Measurements from ENCODE around the gene YES1.

Gene YES1

DNA sequence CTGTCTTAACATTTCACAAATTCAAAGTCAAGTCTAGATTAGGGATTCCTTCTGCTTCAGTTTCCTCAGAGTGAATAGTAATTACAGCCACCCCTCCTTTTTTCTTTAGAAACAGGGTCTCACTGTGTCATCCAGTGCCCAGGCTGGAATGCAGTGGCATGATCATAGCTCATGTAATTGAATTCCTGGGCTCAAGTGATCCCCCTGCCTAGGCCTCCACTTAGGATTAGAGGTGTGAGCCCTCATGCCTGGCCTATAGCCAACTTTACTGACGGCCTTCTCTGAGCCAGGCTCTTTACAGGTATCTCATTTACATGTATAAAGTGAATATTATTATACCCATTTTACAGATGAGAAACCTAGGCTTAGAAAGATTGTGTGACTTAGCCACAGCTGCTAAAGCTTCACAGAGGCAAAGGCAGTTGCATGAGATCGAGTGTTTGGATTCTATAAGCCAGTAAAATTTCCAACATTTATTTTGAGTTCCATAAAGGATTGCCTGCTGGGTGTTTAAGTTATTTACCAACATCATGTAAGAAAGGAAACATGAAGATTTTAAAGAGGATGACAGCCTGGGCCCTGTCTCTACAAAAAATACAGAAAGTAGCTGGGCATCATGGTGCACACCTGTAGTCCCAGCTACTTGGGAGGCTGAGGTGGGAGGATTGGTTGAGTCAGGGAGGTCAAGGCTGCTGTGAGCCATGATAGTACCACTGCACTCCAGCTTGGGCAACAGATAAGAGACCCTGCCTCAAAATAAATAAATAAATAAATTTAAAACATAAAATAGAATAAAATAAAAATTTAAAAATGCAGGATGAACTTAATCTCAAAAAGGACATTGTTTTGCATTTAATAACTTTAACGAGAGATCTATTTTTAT, 101.4 kb downstream of the YES1 start:
- Histone ChIP-seq H3K4me3 (ENCODE audit: insufficient read length, low read depth) (peak overlapping the region; percentile 64), H3K9ac (ENCODE audit: insufficient read length, low read depth) (no peak overlapping the region), H3K27me3 (ENCODE audit: insufficient read depth, insufficient read length) (no peaks in the 10 kb centered on the region), H3K4me1 (ENCODE audit: insufficient read depth, insufficient read length) (no peaks in the 10 kb centered on the region), H3K9me3 (ENCODE audit: insufficient read depth, low read length) (peaks cover 6% of the 10 kb centered on the region; the same call in 1 of the 2 replicates), H3K36me3 (ENCODE audit: insufficient read depth, insufficient read length, low read length) (peaks cover 30% of the 10 kb centered on the region)
- TF ChIP-seq ZNF274 (IDR thresholded peaks at IDR 0.05; ENCODE audit: low read depth, low read length) (no peak), SUZ12 (IDR thresholded peaks at IDR 0.05; ENCODE audit: extremely low read depth, insufficient read depth, insufficient read length) (no peak), YY1 (IDR thresholded peaks at IDR 0.05; ENCODE audit: insufficient read depth, insufficient read length) (no peak)
- DNase-seq (ENCODE audit: low read depth, low spot score): no peak

DNA sequence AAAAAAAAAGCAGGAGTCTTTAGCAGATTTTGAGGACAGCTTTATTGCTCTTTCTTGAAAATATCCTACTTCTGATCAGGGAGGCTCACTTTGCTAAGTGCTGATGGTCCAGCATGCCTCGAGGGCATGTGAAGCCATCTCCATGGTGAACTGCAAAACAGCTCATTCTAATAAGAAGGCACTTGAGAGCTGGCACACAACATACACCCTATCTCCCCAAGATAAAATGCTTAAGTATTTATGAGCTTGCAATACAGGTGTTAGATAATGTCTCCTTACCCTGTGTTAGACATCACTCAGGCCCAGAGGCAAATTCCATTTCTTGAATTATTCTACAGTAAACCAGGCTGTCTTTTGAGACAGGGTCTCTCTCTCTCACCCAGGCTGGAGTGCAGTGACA, 102.3 kb downstream of the YES1 start:
- TF ChIP-seq SUZ12 (IDR thresholded peaks at IDR 0.05; ENCODE audit: extremely low read depth, insufficient read depth, insufficient read length): no peak
- no peak for TF ChIP-seq ZNF274 (IDR thresholded peaks at IDR 0.05; ENCODE audit: low read depth, low read length)
- TF ChIP-seq YY1 (IDR thresholded peaks at IDR 0.05; ENCODE audit: insufficient read depth, insufficient read length): no peak
- Histone ChIP-seq H3K4me3 (ENCODE audit: insufficient read length, low read depth) (no peak overlapping the region), H3K4me1 (ENCODE audit: insufficient read depth, insufficient read length) (no peaks in the 10 kb centered on the region), H3K36me3 (ENCODE audit: insufficient read depth, insufficient read length, low read length) (peaks cover 37% of the 10 kb centered on the region), H3K9me3 (ENCODE audit: insufficient read depth, low read length) (peaks cover 6% of the 10 kb centered on the region; the same call in 1 of the 2 replicates), H3K27me3 (ENCODE audit: insufficient read depth, insufficient read length) (no peaks in the 10 kb centered on the region), H3K9ac (ENCODE audit: insufficient read length, low read depth) (no peak overlapping the region)
- no peak for DNase-seq (ENCODE audit: low read depth, low spot score)

DNA sequence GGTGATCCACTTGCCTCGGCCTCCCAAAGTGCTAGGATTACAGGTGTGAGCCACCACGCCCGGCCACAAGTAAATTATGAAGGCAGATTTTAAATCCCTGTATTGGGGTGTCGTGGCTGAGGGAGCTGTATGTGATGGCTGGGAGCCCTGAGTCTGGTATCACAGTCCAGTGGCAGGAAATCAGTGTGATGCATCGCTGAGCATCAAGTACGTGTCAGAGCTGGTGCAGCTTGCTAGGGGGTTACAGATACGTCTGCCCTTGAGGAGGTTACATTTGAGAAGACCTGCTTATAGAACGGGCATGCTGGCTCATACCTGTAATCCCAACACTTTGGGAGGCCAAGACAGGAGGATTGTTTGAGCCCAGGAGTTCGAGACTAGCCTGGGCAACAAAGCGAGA, 103.9 kb downstream of the YES1 start:
- Histone ChIP-seq H3K27me3 (ENCODE audit: insufficient read depth, insufficient read length) (no peaks in the 10 kb centered on the region), H3K4me3 (ENCODE audit: insufficient read length, low read depth) (no peak overlapping the region), H3K9ac (ENCODE audit: insufficient read length, low read depth) (no peak overlapping the region), H3K9me3 (ENCODE audit: insufficient read depth, low read length) (peaks cover 5% of the 10 kb centered on the region; the same call in 1 of the 2 replicates), H3K4me1 (ENCODE audit: insufficient read depth, insufficient read length) (no peaks in the 10 kb centered on the region), H3K36me3 (ENCODE audit: insufficient read depth, insufficient read length, low read length) (peaks cover 41% of the 10 kb centered on the region)
- no peak for DNase-seq (ENCODE audit: low read depth, low spot score)
- TF ChIP-seq YY1 (IDR thresholded peaks at IDR 0.05; ENCODE audit: insufficient read depth, insufficient read length) (no peak), SUZ12 (IDR thresholded peaks at IDR 0.05; ENCODE audit: extremely low read depth, insufficient read depth, insufficient read length) (no peak), ZNF274 (IDR thresholded peaks at IDR 0.05; ENCODE audit: low read depth, low read length) (no peak)

DNA sequence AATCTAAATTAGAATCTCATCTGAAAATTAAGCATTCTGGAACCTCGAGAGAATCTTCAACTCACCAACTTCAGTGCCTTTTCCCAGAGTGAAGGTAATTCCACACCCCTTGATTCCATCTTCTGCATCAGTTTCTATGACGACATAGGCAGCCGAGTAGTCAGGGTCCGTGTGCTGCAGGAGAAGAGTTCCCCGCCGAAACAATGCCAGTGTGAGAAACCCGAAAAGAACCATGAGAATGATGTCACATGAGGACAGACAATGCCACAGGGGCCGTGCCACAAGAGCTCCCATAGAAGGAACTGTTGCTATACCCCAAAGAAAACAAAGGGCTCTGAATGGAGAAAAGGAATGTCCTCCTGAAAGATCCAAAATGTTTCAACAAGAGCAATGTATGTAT, 105.6 kb downstream of the YES1 start:
- H3K4me1 ChIP-seq (ENCODE audit: insufficient read depth, insufficient read length): no peaks in the 10 kb centered on the region
- no peaks in the 10 kb centered on the region for H3K27me3 ChIP-seq (ENCODE audit: insufficient read depth, insufficient read length)
- TF ChIP-seq YY1 (IDR thresholded peaks at IDR 0.05; ENCODE audit: insufficient read depth, insufficient read length) (no peak), ZNF274 (IDR thresholded peaks at IDR 0.05; ENCODE audit: low read depth, low read length) (no peak), SUZ12 (IDR thresholded peaks at IDR 0.05; ENCODE audit: extremely low read depth, insufficient read depth, insufficient read length) (no peak)
- no peaks in the 10 kb centered on the region for H3K9me3 ChIP-seq (ENCODE audit: insufficient read depth, low read length)
- DNase-seq (ENCODE audit: low read depth, low spot score): no peak
- no peak overlapping the region for H3K4me3 ChIP-seq (ENCODE audit: insufficient read length, low read depth)
- H3K9ac ChIP-seq (ENCODE audit: insufficient read length, low read depth): no peak overlapping the region
- peaks cover 41% of the 10 kb centered on the region for H3K36me3 ChIP-seq (ENCODE audit: insufficient read depth, insufficient read length, low read length)

DNA sequence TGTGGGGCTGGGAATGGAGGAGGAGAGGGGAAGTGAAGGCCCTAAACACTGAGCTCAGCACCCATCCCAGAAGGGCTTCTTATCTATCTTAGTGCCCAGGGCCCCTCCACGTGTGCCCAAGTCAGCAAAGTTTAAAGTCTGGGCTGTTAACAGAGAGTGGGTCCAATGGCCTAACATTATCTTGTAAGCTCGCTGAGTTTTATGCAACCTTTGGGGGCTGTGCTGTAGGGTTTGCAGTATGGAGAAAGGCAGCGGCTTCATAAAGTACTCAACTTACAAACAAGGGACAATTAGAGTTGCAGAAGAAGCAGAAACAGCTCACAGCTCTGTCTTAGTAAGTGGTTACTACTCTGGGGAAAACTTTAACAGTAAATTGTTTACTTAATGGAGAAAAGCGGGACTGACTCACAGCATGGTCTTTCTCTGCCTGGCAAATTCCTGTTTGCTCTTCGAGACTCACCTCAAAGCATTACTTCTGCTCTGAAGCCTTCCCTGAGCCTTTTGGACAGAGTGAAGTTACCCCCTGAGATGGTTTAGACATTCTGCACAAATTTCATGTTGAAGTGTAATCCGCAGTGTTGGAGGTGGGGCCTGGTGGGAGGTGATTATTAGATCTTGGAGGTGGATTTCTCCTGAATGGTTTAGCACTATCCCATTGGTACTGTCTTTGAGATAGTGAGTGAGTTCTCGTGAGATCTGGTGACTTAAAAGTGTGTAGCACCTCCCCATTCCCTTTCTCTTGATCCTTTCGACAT, 108.7 kb downstream of the YES1 start:
- no peak overlapping the region for H3K4me3 ChIP-seq (ENCODE audit: insufficient read length, low read depth)
- no peaks in the 10 kb centered on the region for H3K4me1 ChIP-seq (ENCODE audit: insufficient read depth, insufficient read length)
- TF ChIP-seq ZNF274 (IDR thresholded peaks at IDR 0.05; ENCODE audit: low read depth, low read length) (no peak), SUZ12 (IDR thresholded peaks at IDR 0.05; ENCODE audit: extremely low read depth, insufficient read depth, insufficient read length) (no peak), YY1 (IDR thresholded peaks at IDR 0.05; ENCODE audit: insufficient read depth, insufficient read length) (no peak)
- H3K9ac ChIP-seq (ENCODE audit: insufficient read length, low read depth): no peak overlapping the region
- no peaks in the 10 kb centered on the region for H3K9me3 ChIP-seq (ENCODE audit: insufficient read depth, low read length)
- H3K36me3 ChIP-seq (ENCODE audit: insufficient read depth, insufficient read length, low read length): peaks cover 32% of the 10 kb centered on the region
- no peaks in the 10 kb centered on the region for H3K27me3 ChIP-seq (ENCODE audit: insufficient read depth, insufficient read length)
- DNase-seq (ENCODE audit: low read depth, low spot score): no peak

DNA sequence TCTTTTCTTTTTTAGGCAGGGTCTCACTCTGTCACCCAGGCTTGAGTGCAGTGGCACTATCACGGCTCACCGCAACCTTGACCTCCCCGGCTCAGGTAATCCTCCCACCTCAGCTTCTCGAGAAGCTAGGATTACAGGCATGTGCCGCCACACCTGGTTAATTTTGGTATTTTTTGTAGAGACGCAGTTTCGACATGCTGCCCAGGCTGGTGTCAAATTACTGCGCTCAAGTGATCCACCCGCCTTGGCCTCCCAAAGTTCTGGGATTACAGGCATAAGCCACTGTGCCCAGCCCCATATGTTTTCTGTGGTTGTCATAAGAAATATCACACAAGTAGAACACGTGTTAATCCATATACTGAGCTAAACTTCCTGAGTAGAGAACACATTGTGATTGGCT, 114.2 kb downstream of the YES1 start:
- no peak for DNase-seq (ENCODE audit: low read depth, low spot score)
- Histone ChIP-seq H3K27me3 (ENCODE audit: insufficient read depth, insufficient read length) (no peaks in the 10 kb centered on the region), H3K4me3 (ENCODE audit: insufficient read length, low read depth) (no peak overlapping the region), H3K9me3 (ENCODE audit: insufficient read depth, low read length) (no peaks in the 10 kb centered on the region), H3K9ac (ENCODE audit: insufficient read length, low read depth) (no peak overlapping the region), H3K4me1 (ENCODE audit: insufficient read depth, insufficient read length) (no peaks in the 10 kb centered on the region), H3K36me3 (ENCODE audit: insufficient read depth, insufficient read length, low read length) (peaks cover 38% of the 10 kb centered on the region)
- TF ChIP-seq SUZ12 (IDR thresholded peaks at IDR 0.05; ENCODE audit: extremely low read depth, insufficient read depth, insufficient read length) (no peak), ZNF274 (IDR thresholded peaks at IDR 0.05; ENCODE audit: low read depth, low read length) (no peak), YY1 (IDR thresholded peaks at IDR 0.05; ENCODE audit: insufficient read depth, insufficient read length) (no peak)

DNA sequence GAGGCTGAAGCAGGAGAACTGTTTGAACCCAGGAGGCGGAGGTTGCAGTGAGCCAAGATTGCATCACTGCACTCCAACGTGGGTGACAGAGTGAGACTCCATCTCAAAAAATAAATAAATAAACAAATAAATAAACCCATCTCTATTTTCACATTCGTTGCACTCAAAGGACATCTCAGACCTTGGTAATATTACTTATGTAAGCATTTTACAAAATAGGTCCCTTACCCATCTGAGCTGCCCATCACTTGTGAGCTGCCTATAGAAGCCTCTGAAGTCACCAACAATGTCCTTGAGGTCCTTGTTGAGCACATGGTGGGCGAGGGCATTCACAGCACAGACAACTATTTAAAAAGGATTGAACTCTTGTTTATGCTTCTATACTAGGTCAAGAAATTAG, 115.0 kb downstream of the YES1 start:
- Histone ChIP-seq H3K36me3 (ENCODE audit: insufficient read depth, insufficient read length, low read length) (peaks cover 44% of the 10 kb centered on the region), H3K4me1 (ENCODE audit: insufficient read depth, insufficient read length) (no peaks in the 10 kb centered on the region), H3K27me3 (ENCODE audit: insufficient read depth, insufficient read length) (no peaks in the 10 kb centered on the region), H3K9ac (ENCODE audit: insufficient read length, low read depth) (no peak overlapping the region), H3K9me3 (ENCODE audit: insufficient read depth, low read length) (no peaks in the 10 kb centered on the region), H3K4me3 (ENCODE audit: insufficient read length, low read depth) (no peak overlapping the region)
- no peak for TF ChIP-seq SUZ12 (IDR thresholded peaks at IDR 0.05; ENCODE audit: extremely low read depth, insufficient read depth, insufficient read length)
- no peak for TF ChIP-seq ZNF274 (IDR thresholded peaks at IDR 0.05; ENCODE audit: low read depth, low read length)
- no peak for TF ChIP-seq YY1 (IDR thresholded peaks at IDR 0.05; ENCODE audit: insufficient read depth, insufficient read length)
- no peak for DNase-seq (ENCODE audit: low read depth, low spot score)
